Measurements from ENCODE around the gene AKAP9. TPM values are rescaled to one million over a fixed set of nuclear protein-coding genes. Genes with fewer than 3 reads are reported as not detected.

AKAP9 gene
- total and polyA plus RNA-seq, 2 donors (not counting 3 experiments of a cell fraction or from before 2014, with no cell fraction given): 9.5 to 51.6 TPM

- TF ChIP-seq JUN (IDR thresholded peaks at IDR 0.05; ENCODE audit: borderline replicate concordance, insufficient read depth, insufficient read length, low read depth) (no peak), MAX (IDR thresholded peaks at IDR 0.05; ENCODE audit: insufficient read depth, insufficient read length) (no peak), POLR2AphosphoS5 (IDR thresholded peaks at IDR 0.05; ENCODE audit: insufficient read depth, low read depth, low read length) (no peak), EZH2 (IDR thresholded peaks at IDR 0.05; ENCODE audit: borderline replicate concordance, low read depth, low read length, severe bottlenecking) (no peak), POLR2A (IDR thresholded peaks at IDR 0.05; ENCODE audit: low read depth, low read length) (no peak), FOS (IDR thresholded peaks at IDR 0.05; ENCODE audit: borderline replicate concordance, insufficient read depth, low read length) (no peak), GATA2 (IDR thresholded peaks at IDR 0.05; ENCODE audit: insufficient read depth, insufficient read length, low read depth, low read length) (no peak), MYC (IDR thresholded peaks at IDR 0.05; ENCODE audit: low read depth, low read length) (no peak), CTCF (IDR thresholded peaks at IDR 0.05; ENCODE audit: extremely low read depth in 1 of 2, insufficient read depth in 1 of 2, low read depth in 1 of 2, low read length in 2 of 2) (no peak)
- Histone ChIP-seq H3K9ac (replicated peaks; ENCODE audit: extremely low read depth, insufficient read depth, low read length) (no peak overlapping the region), H3K4me2 (ENCODE audit: insufficient read depth, low read length) (no peak overlapping the region), H3K27me3 (ENCODE audit: control insufficient read depth in 2 of 2, insufficient read depth in 2 of 2, low read length in 2 of 2) (no peaks in the 10 kb centered on the region), H2AFZ (ENCODE audit: low read depth, low read length) (no peak overlapping the region), H3K79me2 (ENCODE audit: control insufficient read depth, insufficient read depth, low read length) (no peaks in the 10 kb centered on the region), H3K36me3 (ENCODE audit: control insufficient read depth in 2 of 2, extremely low read depth in 1 of 2, insufficient read depth in 2 of 2, low read length in 2 of 2) (peaks cover 2 to 3% of the 10 kb centered on the region in 2 experiments), H3K27ac (ENCODE audit: insufficient read depth, low read depth, low read length) (no peak overlapping the region), H3K4me3 (replicated peaks in 1 of 3; ENCODE audit: insufficient read depth in 1 of 3, low read depth in 1 of 3, low read length in 3 of 3) (no peak overlapping the region), H3K4me1 (ENCODE audit: control insufficient read depth, extremely low read depth, insufficient read depth, low read length) (peaks cover 7% of the 10 kb centered on the region), H3K9me3 (replicated peaks; ENCODE audit: control insufficient read depth, insufficient read depth, low read length) (no peaks in the 10 kb centered on the region), H4K20me1 (replicated peaks; ENCODE audit: control insufficient read depth, extremely low read depth, insufficient read depth, low read length) (no peaks in the 10 kb centered on the region), H3K9me1 (replicated peaks; ENCODE audit: control insufficient read depth, extremely low read depth, insufficient read depth, low read length) (no peaks in the 10 kb centered on the region)
- no peak for DNase-seq (ENCODE audit: low read depth, low spot score)
- dilution Hi-C loops (cut with MboI; ENCODE audit: extremely low pct_ligation_motif_present, low sequenced_read_pairs) (no loop called here), intact Hi-C loops (cut with micrococcal nuclease) (no loop called here)
- CTCF ChIA-PET: no interaction called here
- FAIRE-seq: no peak
- POLR2A ChIA-PET: no interaction called here
- BruUV-seq (replicated peaks): no TSS peak
Observed at GRCh38 chr7:92075455-92076158, 134.9 kb downstream of the AKAP9 start.

Measured in endothelial cell of umbilical vein (primary cell).